ENCODE results near the gene BPIFB4. TPM values are rescaled to one million over a fixed set of nuclear protein-coding genes. Genes with fewer than 3 reads are reported as not detected.
"Not testable (repeated sequence)": the region's sequence is repeated elsewhere in the genome, so short reads cannot be mapped to it uniquely, and the experiment has no call there.

The BPIFB4 gene
- total and polyA plus RNA-seq, 2 experiments from 2014 or later, result not detected

- no peak for DNase-seq
- Histone ChIP-seq H4K20me1 (ENCODE audit: insufficient read depth) (no peaks in the 10 kb centered on the region), H3K4me3 (no peak overlapping the region), H3K4me1 (ENCODE audit: insufficient read depth) (no peaks in the 10 kb centered on the region), H3K4me2 (ENCODE audit: unreplicated experiment) (no peak overlapping the region), H3F3A (ENCODE audit: insufficient read depth) (no peaks in the 10 kb centered on the region), H3K9ac (no peak overlapping the region), H3K9me2 (ENCODE audit: insufficient read depth) (no peaks in the 10 kb centered on the region), H2AFZ (no peak overlapping the region), H3K27ac (no peak overlapping the region), H3K27me3 (replicated peaks; ENCODE audit: insufficient read depth) (no peaks in the 10 kb centered on the region), H3K36me3 (ENCODE audit: low read depth) (no peaks in the 10 kb centered on the region), H3K9me3 (ENCODE audit: low read depth) (no peaks in the 10 kb centered on the region), H3K79me2 (ENCODE audit: insufficient read depth) (no peaks in the 10 kb centered on the region)
- TF ChIP-seq EZH2phosphoT487 (IDR thresholded peaks at IDR 0.05; ENCODE audit: insufficient read depth, low read depth), result no peak
- no peak for TF ChIP-seq EZH2 (IDR thresholded peaks at IDR 0.05; ENCODE audit: insufficient read depth, poor library complexity, severe bottlenecking)
- in situ Hi-C loops (cut with MboI), result no loop called here
- WGBS, 2 experiments (ENCODE audit: low coverage in 1 of 2, low lambda C conversion rate in 2 of 2, missing lambda C conversion rate in 2 of 2), result 0% methylated on average over 1 of the region's 1 CpG
These were observed 35.7 kb upstream of the BPIFB4 start for GRCh38 chr20:33043731-33044181.

DNA sequence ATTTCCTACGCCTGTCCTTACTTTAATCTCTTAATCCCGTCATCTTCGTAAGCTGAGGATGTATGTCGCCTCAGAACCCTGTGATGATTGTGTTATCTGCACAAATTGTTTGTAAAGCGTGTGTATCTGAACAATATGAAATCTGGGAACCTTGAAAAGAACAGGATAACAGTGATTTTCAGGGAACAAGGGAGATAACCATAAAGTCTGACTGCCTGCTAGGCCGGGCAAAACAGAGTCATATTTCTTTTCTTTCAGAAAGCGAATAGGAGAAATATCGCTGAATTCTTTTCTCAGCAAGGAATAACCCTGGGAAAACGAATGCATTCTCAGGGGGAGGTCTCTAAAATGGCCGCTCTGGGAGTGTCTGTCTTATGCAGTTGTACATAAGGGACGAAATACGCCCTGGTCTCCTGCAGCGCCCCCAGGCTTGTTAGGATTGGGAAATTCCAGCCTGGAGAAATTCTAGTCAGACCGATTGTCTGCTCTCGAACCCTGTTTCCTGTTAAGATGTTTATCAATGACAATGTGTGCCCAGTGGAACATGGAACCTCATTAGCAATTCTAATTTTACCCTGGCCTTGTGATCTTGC is 34.2 kb upstream of the BPIFB4 start:
- H3K4me2 ChIP-seq (ENCODE audit: unreplicated experiment); H3K27ac ChIP-seq; H3K9me2 ChIP-seq (ENCODE audit: insufficient read depth); H2AFZ ChIP-seq; in situ Hi-C loops (cut with MboI); H3K79me2 ChIP-seq (ENCODE audit: insufficient read depth); H3K4me1 ChIP-seq (ENCODE audit: insufficient read depth); H3K9ac ChIP-seq; H3F3A ChIP-seq (ENCODE audit: insufficient read depth); H4K20me1 ChIP-seq (ENCODE audit: insufficient read depth); DNase-seq; H3K4me3 ChIP-seq; H3K9me3 ChIP-seq (ENCODE audit: low read depth); H3K36me3 ChIP-seq (ENCODE audit: low read depth); H3K27me3 ChIP-seq (replicated peaks; ENCODE audit: insufficient read depth): not testable (repeated sequence)
- 42 to 47% methylated on average over 15 of the region's 15 CpGs for WGBS, 2 experiments (ENCODE audit: low coverage in 1 of 2, low lambda C conversion rate in 2 of 2, missing lambda C conversion rate in 2 of 2)

DNA sequence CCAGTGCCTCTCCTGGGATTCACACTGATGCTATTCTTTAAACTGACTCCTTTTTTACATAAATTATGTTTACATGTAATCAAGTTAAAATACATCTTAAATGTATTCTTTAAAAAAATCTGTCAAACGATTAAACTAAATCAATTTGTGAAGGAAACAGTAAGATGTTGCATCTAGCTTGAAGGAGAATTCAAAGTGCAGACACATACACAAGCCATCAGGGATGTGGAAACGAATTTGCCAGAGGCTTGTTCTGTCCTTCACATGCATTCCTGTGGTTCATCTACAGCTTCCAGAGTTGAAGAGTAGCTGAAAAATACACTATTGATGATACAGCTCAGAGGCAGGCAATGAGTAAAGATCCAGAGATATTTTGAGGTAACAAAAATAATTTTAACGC is 33.0 kb upstream of the BPIFB4 start:
- Histone ChIP-seq H3K9ac (no peak overlapping the region), H3F3A (ENCODE audit: insufficient read depth) (no peaks in the 10 kb centered on the region), H3K79me2 (ENCODE audit: insufficient read depth) (no peaks in the 10 kb centered on the region), H2AFZ (no peak overlapping the region), H3K4me1 (ENCODE audit: insufficient read depth) (no peaks in the 10 kb centered on the region), H3K27ac (no peak overlapping the region), H3K9me3 (ENCODE audit: low read depth) (no peaks in the 10 kb centered on the region), H3K9me2 (ENCODE audit: insufficient read depth) (no peaks in the 10 kb centered on the region), H3K4me2 (ENCODE audit: unreplicated experiment) (no peak overlapping the region), H3K36me3 (ENCODE audit: low read depth) (no peaks in the 10 kb centered on the region), H3K27me3 (replicated peaks; ENCODE audit: insufficient read depth) (no peaks in the 10 kb centered on the region), H3K4me3 (no peak overlapping the region), H4K20me1 (ENCODE audit: insufficient read depth) (no peaks in the 10 kb centered on the region)
- in situ Hi-C loops (cut with MboI), result no loop called here
- 18 to 20% methylated on average over 3 of the region's 3 CpGs for WGBS, 2 experiments (ENCODE audit: low coverage in 1 of 2, low lambda C conversion rate in 2 of 2, missing lambda C conversion rate in 2 of 2)
- no peak for TF ChIP-seq EZH2phosphoT487 (IDR thresholded peaks at IDR 0.05; ENCODE audit: insufficient read depth, low read depth)
- no peak for TF ChIP-seq EZH2 (IDR thresholded peaks at IDR 0.05; ENCODE audit: insufficient read depth, poor library complexity, severe bottlenecking)
- no peak for DNase-seq

- 49 to 54% methylated on average over 4 of the region's 4 CpGs for WGBS, 2 experiments (ENCODE audit: low coverage in 1 of 2, low lambda C conversion rate in 2 of 2, missing lambda C conversion rate in 2 of 2)
- H3F3A ChIP-seq (ENCODE audit: insufficient read depth), result no peaks in the 10 kb centered on the region
- no peaks in the 10 kb centered on the region for H3K9me3 ChIP-seq (ENCODE audit: low read depth)
- H3K4me2 ChIP-seq (ENCODE audit: unreplicated experiment), result no peak overlapping the region
- no peak overlapping the region for H2AFZ ChIP-seq
- no peak for DNase-seq
- no peaks in the 10 kb centered on the region for H3K9me2 ChIP-seq (ENCODE audit: insufficient read depth)
- peaks cover 5% of the 10 kb centered on the region; the same call in 1 of the 2 replicates for H3K27me3 ChIP-seq (replicated peaks; ENCODE audit: insufficient read depth)
- no peaks in the 10 kb centered on the region for H3K4me1 ChIP-seq (ENCODE audit: insufficient read depth)
- no peak overlapping the region for H3K27ac ChIP-seq
- TF ChIP-seq EZH2 (IDR thresholded peaks at IDR 0.05; ENCODE audit: insufficient read depth, poor library complexity, severe bottlenecking) (no peak), EZH2phosphoT487 (IDR thresholded peaks at IDR 0.05; ENCODE audit: insufficient read depth, low read depth) (no peak)
- no peaks in the 10 kb centered on the region for H3K36me3 ChIP-seq (ENCODE audit: low read depth)
- no peaks in the 10 kb centered on the region for H4K20me1 ChIP-seq (ENCODE audit: insufficient read depth)
- in situ Hi-C loops (cut with MboI), result no loop called here
- no peaks in the 10 kb centered on the region for H3K79me2 ChIP-seq (ENCODE audit: insufficient read depth)
- H3K4me3 ChIP-seq, result no peak overlapping the region
- H3K9ac ChIP-seq, result no peak overlapping the region
These were observed 28.1 kb upstream of the BPIFB4 start for GRCh38 chr20:33051333-33051732.

All from GM23248 (cell line).